Measurements from ENCODE around the gene DHX32.

- TF ChIP-seq CHD2 (IDR thresholded peaks at IDR 0.05; ENCODE audit: low read length, partially characterized antibody) (no peak), CTCF (IDR thresholded peaks at IDR 0.05) (no peak), POLR2AphosphoS5 (IDR thresholded peaks at IDR 0.05; ENCODE audit: low read depth, low read length) (no peak), FOSL2 (IDR thresholded peaks at IDR 0.05; ENCODE audit: borderline replicate concordance, low read depth) (no peak), USF2 (IDR thresholded peaks at IDR 0.05; ENCODE audit: borderline replicate concordance, low read depth, low read length) (no peak), JUND (IDR thresholded peaks at IDR 0.05) (no peak), GABPA (IDR thresholded peaks at IDR 0.05; ENCODE audit: low read depth) (no peak), RAD21 (IDR thresholded peaks at IDR 0.05; ENCODE audit: low read length) (no peak), TAF1 (IDR thresholded peaks at IDR 0.05; ENCODE audit: borderline replicate concordance, low read depth, low read length) (no peak), NFIC (IDR thresholded peaks at IDR 0.05; ENCODE audit: borderline replicate concordance) (no peak), MXI1 (IDR thresholded peaks at IDR 0.05; ENCODE audit: low read depth, low read length) (no peak), RFX5 (IDR thresholded peaks at IDR 0.05; ENCODE audit: low read length) (no peak), SMC3 (IDR thresholded peaks at IDR 0.05; ENCODE audit: low read depth, low read length) (no peak)
These were observed 86.0 kb downstream of the DHX32 start for GRCh38 chr10:125795128-125795527.
